ENCODE data around the gene TMEM225B.

GRCh38 chr7:99614495-99614894 is 16.4 kb downstream of the TMEM225B start:
- TF ChIP-seq, protein P1, sequence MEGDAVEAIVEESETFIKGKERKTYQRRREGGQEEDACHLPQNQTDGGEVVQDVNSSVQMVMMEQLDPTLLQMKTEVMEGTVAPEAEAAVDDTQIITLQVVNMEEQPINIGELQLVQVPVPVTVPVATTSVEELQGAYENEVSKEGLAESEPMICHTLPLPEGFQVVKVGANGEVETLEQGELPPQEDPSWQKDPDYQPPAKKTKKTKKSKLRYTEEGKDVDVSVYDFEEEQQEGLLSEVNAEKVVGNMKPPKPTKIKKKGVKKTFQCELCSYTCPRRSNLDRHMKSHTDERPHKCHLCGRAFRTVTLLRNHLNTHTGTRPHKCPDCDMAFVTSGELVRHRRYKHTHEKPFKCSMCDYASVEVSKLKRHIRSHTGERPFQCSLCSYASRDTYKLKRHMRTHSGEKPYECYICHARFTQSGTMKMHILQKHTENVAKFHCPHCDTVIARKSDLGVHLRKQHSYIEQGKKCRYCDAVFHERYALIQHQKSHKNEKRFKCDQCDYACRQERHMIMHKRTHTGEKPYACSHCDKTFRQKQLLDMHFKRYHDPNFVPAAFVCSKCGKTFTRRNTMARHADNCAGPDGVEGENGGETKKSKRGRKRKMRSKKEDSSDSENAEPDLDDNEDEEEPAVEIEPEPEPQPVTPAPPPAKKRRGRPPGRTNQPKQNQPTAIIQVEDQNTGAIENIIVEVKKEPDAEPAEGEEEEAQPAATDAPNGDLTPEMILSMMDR (tag by site-specific recombination; IDR thresholded peaks at IDR 0.05) = no peak
- no peak for TF ChIP-seq ZNF629 (tag by site-specific recombination; IDR thresholded peaks at IDR 0.05)
- no peak for TF ChIP-seq ZNF23 (tag by site-specific recombination; IDR thresholded peaks at IDR 0.05; ENCODE audit: borderline replicate concordance)
- TF ChIP-seq GLI4 (tag by site-specific recombination; IDR thresholded peaks at IDR 0.05) = no peak
- TF ChIP-seq ZIC2 (tag by site-specific recombination; IDR thresholded peaks at IDR 0.05) = no peak

Data from HEK293 (cell line).